Measurements from ENCODE around the gene ACOXL.

ACOXL gene

GRCh38 chr2:110718990-110719389 lies 13.4 kb upstream of the ACOXL start:
- no peak for DNase-seq

GRCh38 chr2:110720547-110720946 lies 11.8 kb upstream of the ACOXL start:
- no peak for DNase-seq

- no peak for DNase-seq
These were observed 7.6 kb upstream of the ACOXL start for GRCh38 chr2:110724820-110725219.

GRCh38 chr2:110725370-110725769 lies 7.0 kb upstream of the ACOXL start:
- DNase-seq: no peak

GRCh38 chr2:110725859-110726258 lies 6.5 kb upstream of the ACOXL start:
- DNase-seq: no peak

- no peak for DNase-seq
These were observed 6.1 kb upstream of the ACOXL start for GRCh38 chr2:110726285-110726684.

- no peak for DNase-seq
These were observed 4.5 kb upstream of the ACOXL start for GRCh38 chr2:110727923-110728322.

- no peak for DNase-seq
These were observed 3.3 kb upstream of the ACOXL start for GRCh38 chr2:110729106-110729505.

- no peak for DNase-seq
These were observed 1.3 kb upstream of the ACOXL start for GRCh38 chr2:110731064-110731463.

GRCh38 chr2:110735366-110735765 lies 3.0 kb downstream of the ACOXL start:
- no peak for DNase-seq

- no peak for DNase-seq
These were observed 5.4 kb downstream of the ACOXL start for GRCh38 chr2:110737783-110738182.

- no peak for DNase-seq
These were observed 8.5 kb downstream of the ACOXL start for GRCh38 chr2:110740747-110741349.

- DNase-seq: no peak
These were observed 9.2 kb downstream of the ACOXL start for GRCh38 chr2:110741491-110741980.

GRCh38 chr2:110742412-110742811 lies 10.0 kb downstream of the ACOXL start:
- no peak for DNase-seq

GRCh38 chr2:110743600-110743999 lies 11.2 kb downstream of the ACOXL start:
- no peak for DNase-seq

GRCh38 chr2:110744429-110744828 lies 12.1 kb downstream of the ACOXL start:
- no peak for DNase-seq

- DNase-seq: no peak
These were observed 12.7 kb downstream of the ACOXL start for GRCh38 chr2:110745048-110745447.

- no peak for DNase-seq
These were observed 14.5 kb downstream of the ACOXL start for GRCh38 chr2:110746586-110747521.

GRCh38 chr2:110747522-110748488 lies 15.4 kb downstream of the ACOXL start:
- DNase-seq: no peak

- peak; percentile 80 for DNase-seq
These were observed 16.1 kb downstream of the ACOXL start for GRCh38 chr2:110748489-110748867.

- DNase-seq: no peak
These were observed 19.3 kb downstream of the ACOXL start for GRCh38 chr2:110751642-110752041.

- DNase-seq: no peak
These were observed 20.5 kb downstream of the ACOXL start for GRCh38 chr2:110752871-110753270.

- DNase-seq: peak; percentile 32
These were observed 23.2 kb downstream of the ACOXL start for GRCh38 chr2:110755491-110756078.
